Caco-2 (cell line): ENCODE results near the gene GJE1. TPM values are rescaled to one million over a fixed set of nuclear protein-coding genes. Genes with fewer than 3 reads are reported as not detected.

Experiments used
- BruUV-seq: library from RNA; stranded (reverse); fragments of 400-500 nt; replicated peaks from 2 replicates; lab custom pipeline; 2021; lab: Mats Ljungman, UMichigan
- CTCF ChIA-PET: fragments of 300-600 bp; sonication (Branson Sonifier 250); formaldehyde crosslinking; loops from one replicate; lab custom pipeline; 2022; ENCODE audit warnings: antibody characterized with exemption; lab: Charles Lee
- POLR2A ChIA-PET: fragments of 300-600 bp; sonication (Branson Sonifier 250); formaldehyde crosslinking; loops from one replicate; lab custom pipeline; 2022; ENCODE audit warnings: antibody characterized with exemption; lab: Charles Lee
- DNase-seq, 2 experiments: peaks; one replicate each; pipeline versions ENCODE4 v3.0.0 to v3.0.0-alpha.2; 2020 to 2022
- H3K27me3 ChIP-seq: replicated peaks from 2 replicates; pipeline ENCODE4 v1.6.0; 2011; ENCODE audit warnings: low read length; ENCODE audit not compliant: control insufficient read depth, insufficient read depth
- H3K36me3 ChIP-seq: 2 replicates; pipeline ENCODE4 v1.5.1; 2011; ENCODE audit warnings: low read length; ENCODE audit not compliant: control insufficient read depth, insufficient read depth
- H3K4me1 ChIP-seq: fragments of 250-450 bp; sonication (Bioruptor Pico); 2 replicates; pipeline ENCODE4 v1.5.1; 2020; ENCODE audit warnings: mild to moderate bottlenecking
- H3K4me3 ChIP-seq: 2 replicates; pipeline ENCODE4 v1.5.1; 2011; ENCODE audit warnings: low read depth, mild to moderate bottlenecking, control low read depth, low read length
- H3K9me3 ChIP-seq: fragments of 250-450 bp; sonication (Bioruptor Pico); 2 replicates; pipeline ENCODE4 v1.5.1; 2020; ENCODE audit warnings: mild to moderate bottlenecking, moderate library complexity
- H3K27ac Mint-ChIP-seq: one replicate; pipeline ENCODE4 v1.8.0; 2022; ENCODE audit warnings: mixed read lengths; ENCODE audit not compliant: unreplicated experiment
- H3K27me3 Mint-ChIP-seq: one replicate; pipeline ENCODE4 v1.8.0; 2022; ENCODE audit warnings: mixed read lengths; ENCODE audit not compliant: insufficient read depth, unreplicated experiment
- H3K36me3 Mint-ChIP-seq: one replicate; pipeline ENCODE4 v1.8.0; 2022; ENCODE audit warnings: mild to moderate bottlenecking, mixed read lengths; ENCODE audit not compliant: insufficient read depth, unreplicated experiment
- H3K4me1 Mint-ChIP-seq: one replicate; pipeline ENCODE4 v1.8.0; 2022; ENCODE audit warnings: low read depth, mixed read lengths; ENCODE audit not compliant: unreplicated experiment
- H3K4me3 Mint-ChIP-seq: one replicate; pipeline ENCODE4 v1.8.0; 2022; ENCODE audit warnings: mild to moderate bottlenecking, moderate library complexity, mixed read lengths; ENCODE audit not compliant: unreplicated experiment
- H3K9me3 Mint-ChIP-seq: one replicate; pipeline ENCODE4 v1.8.0; 2022; ENCODE audit warnings: mixed read lengths; ENCODE audit not compliant: unreplicated experiment
- intact Hi-C: fragments of 100-400 bp; cut with micrococcal nuclease; formaldehyde crosslinking; loops from one replicate; pipeline ENCODE4 v1.10.0; 2022; ENCODE audit not compliant: unreplicated experiment
- total RNA-seq: library from RNA; stranded (reverse); gene quantifications from 2 replicates; pipeline ENCODE4 v1.2.3, GENCODE V29; 2022
- TF ChIP-seq, protein P1 (sequence below), 2 experiments: fragments of 200-600 bp in 1 of 2; IDR thresholded peaks; 1 replicate in 1 of 2; 2 replicates in 1 of 2; pipeline versions ENCODE4 v1.5.1 to v1.8.0; 2011 to 2022; ENCODE audit warnings: antibody characterized with exemption in 1 of 2, control low read depth in 1 of 2, inconsistent platforms in 1 of 2, low read depth in 1 of 2, low read length in 1 of 2, mild to moderate bottlenecking in 1 of 2, moderate library complexity in 1 of 2; ENCODE audit not compliant: insufficient read depth in 1 of 2, severe bottlenecking in 1 of 2, unreplicated experiment in 1 of 2

GJE1 gene
- total RNA-seq, 1 experiment from 2014 or later: not detected

DNA sequence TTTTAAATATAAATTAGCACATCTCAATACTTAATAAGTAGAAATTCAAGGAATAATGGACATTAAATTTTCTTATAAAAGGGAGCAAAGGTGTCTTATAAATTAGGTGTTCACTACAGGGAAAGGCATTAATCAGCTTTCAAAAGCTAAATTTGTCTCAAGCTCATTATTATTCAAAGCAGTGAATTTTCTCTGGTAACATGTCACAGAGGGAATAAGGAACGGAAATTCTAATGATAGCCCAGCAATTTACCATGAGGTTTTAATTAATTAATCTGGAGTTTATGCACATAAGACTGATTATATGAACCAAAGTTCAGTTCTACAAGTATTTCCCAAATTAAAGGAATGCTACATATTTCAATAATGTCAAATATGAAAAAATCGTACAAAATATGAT, 15.4 kb upstream of the GJE1 start:
- TF ChIP-seq, protein P1, sequence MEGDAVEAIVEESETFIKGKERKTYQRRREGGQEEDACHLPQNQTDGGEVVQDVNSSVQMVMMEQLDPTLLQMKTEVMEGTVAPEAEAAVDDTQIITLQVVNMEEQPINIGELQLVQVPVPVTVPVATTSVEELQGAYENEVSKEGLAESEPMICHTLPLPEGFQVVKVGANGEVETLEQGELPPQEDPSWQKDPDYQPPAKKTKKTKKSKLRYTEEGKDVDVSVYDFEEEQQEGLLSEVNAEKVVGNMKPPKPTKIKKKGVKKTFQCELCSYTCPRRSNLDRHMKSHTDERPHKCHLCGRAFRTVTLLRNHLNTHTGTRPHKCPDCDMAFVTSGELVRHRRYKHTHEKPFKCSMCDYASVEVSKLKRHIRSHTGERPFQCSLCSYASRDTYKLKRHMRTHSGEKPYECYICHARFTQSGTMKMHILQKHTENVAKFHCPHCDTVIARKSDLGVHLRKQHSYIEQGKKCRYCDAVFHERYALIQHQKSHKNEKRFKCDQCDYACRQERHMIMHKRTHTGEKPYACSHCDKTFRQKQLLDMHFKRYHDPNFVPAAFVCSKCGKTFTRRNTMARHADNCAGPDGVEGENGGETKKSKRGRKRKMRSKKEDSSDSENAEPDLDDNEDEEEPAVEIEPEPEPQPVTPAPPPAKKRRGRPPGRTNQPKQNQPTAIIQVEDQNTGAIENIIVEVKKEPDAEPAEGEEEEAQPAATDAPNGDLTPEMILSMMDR (IDR thresholded peaks at IDR 0.05; ENCODE audit: insufficient read depth in 1 of 2, low read depth in 1 of 2, low read length in 1 of 2, severe bottlenecking in 1 of 2, unreplicated experiment in 1 of 2): no peak
- no peaks in the 10 kb centered on the region for H3K4me1 Mint-ChIP-seq
- no TSS peak for BruUV-seq

DNA sequence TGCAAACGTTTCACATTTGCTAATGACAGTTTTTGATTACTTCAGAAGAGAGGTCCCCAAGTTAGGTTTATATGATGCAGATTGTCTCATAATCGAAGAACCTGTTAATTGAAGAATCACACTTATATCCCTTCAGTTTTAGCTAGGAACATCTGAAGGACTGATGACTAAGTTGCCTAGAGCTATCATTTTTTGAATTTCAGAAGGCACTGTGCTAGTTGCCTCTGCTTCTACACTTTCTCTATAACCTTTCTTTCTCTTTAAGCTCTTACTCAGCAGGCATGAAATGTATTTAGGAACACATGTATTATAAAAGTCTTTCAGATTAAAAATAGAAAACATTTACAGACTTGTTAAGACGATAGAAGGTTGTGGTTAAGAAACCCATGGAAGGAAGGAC, 14.4 kb upstream of the GJE1 start:
- Mint-ChIP-seq H3K27me3 (no peaks in the 10 kb centered on the region), H3K4me1 (no peaks in the 10 kb centered on the region), H3K9me3 (no peaks in the 10 kb centered on the region), H3K4me3 (no peak overlapping the region), H3K36me3 (no peaks in the 10 kb centered on the region), H3K27ac (no peak overlapping the region)
- no peaks in the 10 kb centered on the region for H3K36me3 ChIP-seq
- H3K9me3 ChIP-seq: no peaks in the 10 kb centered on the region
- CTCF ChIA-PET: no interaction called here
- POLR2A ChIA-PET: no interaction called here
- no peak for DNase-seq
- H3K4me3 ChIP-seq: no peak overlapping the region
- TF ChIP-seq, protein P1 (IDR thresholded peaks at IDR 0.05; ENCODE audit: insufficient read depth in 1 of 2, low read depth in 1 of 2, low read length in 1 of 2, severe bottlenecking in 1 of 2, unreplicated experiment in 1 of 2): no peak
- intact Hi-C loops: loop anchor here (10.0 kb wide), 1 partner anchor 264 kb away; no protein-coding TSS in a partner anchor
- H3K4me1 ChIP-seq: no peaks in the 10 kb centered on the region
- no TSS peak for BruUV-seq
- H3K27me3 ChIP-seq: peaks cover 1% of the 10 kb centered on the region; the same call in 1 of the 2 replicates

More for the DNA sequence above, 15.4 kb upstream of the GJE1 start:
- intact Hi-C loops: loop anchor here (10.0 kb wide), 1 partner anchor 263 kb away; no protein-coding TSS in a partner anchor
- no peaks in the 10 kb centered on the region for H3K9me3 ChIP-seq
- Mint-ChIP-seq H3K27me3 (no peaks in the 10 kb centered on the region), H3K36me3 (no peaks in the 10 kb centered on the region), H3K27ac (no peak overlapping the region), H3K9me3 (no peaks in the 10 kb centered on the region), H3K4me3 (no peak overlapping the region)
- POLR2A ChIA-PET: no interaction called here
- H3K4me1 ChIP-seq: no peaks in the 10 kb centered on the region
- H3K36me3 ChIP-seq: no peaks in the 10 kb centered on the region
- CTCF ChIA-PET: no interaction called here
- H3K4me3 ChIP-seq: no peak overlapping the region
- no peak for DNase-seq
- H3K27me3 ChIP-seq: peaks cover 1% of the 10 kb centered on the region; the same call in 1 of the 2 replicates

DNA sequence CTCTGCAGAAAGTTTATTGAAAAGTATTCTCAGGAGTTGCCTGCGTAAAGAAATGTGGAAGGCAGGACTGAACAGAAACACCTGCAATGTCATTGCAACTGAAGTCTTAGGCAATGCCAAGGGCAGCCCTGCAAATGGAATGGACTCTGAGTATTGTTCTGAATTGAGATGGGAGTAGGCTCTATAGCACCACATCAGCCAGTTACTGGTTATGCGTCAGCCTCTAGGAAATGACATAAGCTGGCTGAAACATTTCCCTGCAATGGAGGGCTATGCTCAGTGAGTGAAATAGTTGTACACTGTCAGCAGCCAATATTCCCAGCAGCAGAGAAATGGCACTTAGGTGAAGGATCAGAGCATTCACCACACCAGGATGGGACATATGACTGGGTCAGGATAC, 13.8 kb upstream of the GJE1 start:
- Mint-ChIP-seq H3K9me3 (no peaks in the 10 kb centered on the region), H3K27ac (no peak overlapping the region), H3K27me3 (peaks cover 4% of the 10 kb centered on the region), H3K4me3 (no peak overlapping the region), H3K36me3 (no peaks in the 10 kb centered on the region), H3K4me1 (no peaks in the 10 kb centered on the region)
- DNase-seq: no peak
- TF ChIP-seq, protein P1 (IDR thresholded peaks at IDR 0.05; ENCODE audit: insufficient read depth in 1 of 2, low read depth in 1 of 2, low read length in 1 of 2, severe bottlenecking in 1 of 2, unreplicated experiment in 1 of 2): no peak
- CTCF ChIA-PET: no interaction called here
- POLR2A ChIA-PET: no interaction called here
- Histone ChIP-seq H3K9me3 (no peaks in the 10 kb centered on the region), H3K36me3 (no peaks in the 10 kb centered on the region), H3K4me1 (no peaks in the 10 kb centered on the region), H3K27me3 (peaks cover 1% of the 10 kb centered on the region; the same call in 1 of the 2 replicates), H3K4me3 (no peak overlapping the region)
- intact Hi-C loops: loop anchor here (10.0 kb wide), 1 partner anchor 264 kb away; no protein-coding TSS in a partner anchor
- BruUV-seq: no TSS peak
